Mesenchymal stem cell (in vitro differentiated cells and primary cell): Measurements from ENCODE around the gene SLC30A1.
A peak's percentile ranks its signal among the peaks of the same experiment; 100 is the strongest.

Experiments
- DNase-seq: peaks from one replicate; pipeline ENCODE4 v3.0.0-alpha.2; 2013
- H2AFZ ChIP-seq: one replicate; pipeline ENCODE4 v1.6.1; 2013; ENCODE audit warnings: low read depth, mild to moderate bottlenecking, control low read depth, inconsistent platforms, low read length, moderate library complexity
- H2AK5ac ChIP-seq: 2 replicates; pipeline ENCODE4 v1.6.1; 2013; ENCODE audit warnings: low read length, moderate library complexity, mild to moderate bottlenecking, inconsistent platforms; ENCODE audit not compliant: severe bottlenecking
- H2BK120ac ChIP-seq: one replicate; pipeline ENCODE4 v1.6.1; 2013; ENCODE audit warnings: low read depth, mild to moderate bottlenecking, inconsistent platforms, low read length, moderate library complexity
- H2BK12ac ChIP-seq, 2 experiments: one replicate each; pipeline ENCODE4 v1.6.1; 2013; ENCODE audit warnings: inconsistent platforms in 2 of 2, low read length in 2 of 2, mild to moderate bottlenecking in 2 of 2, moderate library complexity in 2 of 2, control low read depth in 1 of 2
- H2BK15ac ChIP-seq: one replicate; pipeline ENCODE4 v1.6.1; 2013; ENCODE audit warnings: mild to moderate bottlenecking, low read depth, inconsistent platforms; ENCODE audit not compliant: poor library complexity, severe bottlenecking
- H2BK5ac ChIP-seq: 2 replicates; pipeline ENCODE4 v1.6.1; 2013; ENCODE audit warnings: low read depth, mild to moderate bottlenecking, low read length, control low read depth, inconsistent platforms; ENCODE audit not compliant: poor library complexity, severe bottlenecking
- H3K14ac ChIP-seq, 2 experiments: one replicate each; pipeline ENCODE4 v1.6.1; 2013; ENCODE audit warnings: inconsistent platforms in 2 of 2, low read length in 2 of 2, control low read depth in 1 of 2, mild to moderate bottlenecking in 1 of 2, moderate library complexity in 1 of 2
- H3K18ac ChIP-seq, 2 experiments: one replicate each; pipeline ENCODE4 v1.6.1; 2013; ENCODE audit warnings: inconsistent platforms in 2 of 2, low read length in 2 of 2, control low read depth in 1 of 2, low read depth in 1 of 2, mild to moderate bottlenecking in 1 of 2
- H3K23ac ChIP-seq, 2 experiments: one replicate each; pipeline ENCODE4 v1.6.1; 2013; ENCODE audit warnings: inconsistent platforms in 2 of 2, low read length in 2 of 2, mild to moderate bottlenecking in 2 of 2, moderate library complexity in 2 of 2, control low read depth in 1 of 2
- H3K27ac ChIP-seq: 2 replicates; pipeline ENCODE4 v1.5.1; 2013; ENCODE audit warnings: mild to moderate bottlenecking, moderate library complexity, low read length, control low read depth, inconsistent platforms; ENCODE audit not compliant: poor library complexity, severe bottlenecking
- H3K27me3 ChIP-seq, 2 experiments: 2 replicates each; pipeline versions ENCODE4 v1.6.1 to v1.7.0; 2013; ENCODE audit warnings: low read length in 2 of 2, mild to moderate bottlenecking in 2 of 2, moderate library complexity in 2 of 2, control low read depth in 1 of 2, inconsistent platforms in 1 of 2; ENCODE audit not compliant: control insufficient read depth in 1 of 2, insufficient read depth in 1 of 2
- H3K36me3 ChIP-seq, 2 experiments: 2 replicates each; pipeline versions ENCODE4 v1.6.1 to v1.7.0; 2013; ENCODE audit warnings: low read length in 2 of 2, control low read depth in 1 of 2, inconsistent platforms in 1 of 2, low read depth in 1 of 2, mild to moderate bottlenecking in 1 of 2; ENCODE audit not compliant: insufficient read depth in 2 of 2, control insufficient read depth in 1 of 2
- H3K4ac ChIP-seq, 2 experiments: one replicate each; pipeline ENCODE4 v1.6.1; 2013; ENCODE audit warnings: inconsistent platforms in 2 of 2, low read length in 2 of 2, mild to moderate bottlenecking in 2 of 2, moderate library complexity in 2 of 2, control low read depth in 1 of 2, low read depth in 1 of 2
- H3K4me1 ChIP-seq: 2 replicates; pipeline ENCODE4 v1.6.1; 2013; ENCODE audit warnings: low read depth, low read length, control low read depth; ENCODE audit not compliant: control insufficient read depth, insufficient read depth
- H3K4me2 ChIP-seq: 2 replicates; pipeline ENCODE4 v1.6.1; 2013; ENCODE audit warnings: low read length, mild to moderate bottlenecking, inconsistent platforms; ENCODE audit not compliant: poor library complexity, severe bottlenecking
- H3K4me3 ChIP-seq, 2 experiments: 2 replicates each; pipeline versions ENCODE4 v1.5.1 to v1.7.0; 2013; ENCODE audit warnings: low read length in 2 of 2, mild to moderate bottlenecking in 2 of 2, control low read depth in 1 of 2, low read depth in 1 of 2; ENCODE audit not compliant: insufficient read depth in 1 of 2
- H3K79me1 ChIP-seq: replicated peaks from 2 replicates; pipeline ENCODE4 v1.6.1; 2013; ENCODE audit warnings: mild to moderate bottlenecking, control low read depth, low read length, inconsistent platforms; ENCODE audit not compliant: poor library complexity, severe bottlenecking
- H3K9ac ChIP-seq: 2 replicates; pipeline ENCODE4 v1.7.0; 2013; ENCODE audit warnings: mild to moderate bottlenecking, low read length, moderate library complexity
- H3K9me3 ChIP-seq: 2 replicates; pipeline ENCODE4 v1.7.0; 2013; ENCODE audit warnings: mild to moderate bottlenecking, low read length; ENCODE audit not compliant: control insufficient read depth
- H4K8ac ChIP-seq: one replicate; pipeline ENCODE4 v1.6.1; 2013; ENCODE audit warnings: inconsistent platforms, mild to moderate bottlenecking, low read length, moderate library complexity
- H4K91ac ChIP-seq: one replicate; pipeline ENCODE4 v1.6.1; 2013; ENCODE audit warnings: mild to moderate bottlenecking, low read length, inconsistent platforms
- WGBS: methylation state at CpG from one replicate; pipeline ENCODE4 v1.1.7; 2013; ENCODE audit warnings: mixed read lengths; 5-methylcytosine and 5-hydroxymethylcytosine counted together

SLC30A1 gene

GRCh38 chr1:211625040-211625439 is 46.1 kb upstream of the SLC30A1 start:
- 91% methylated on average over 1 of the region's 2 CpGs for WGBS
- Histone ChIP-seq H3K4me1 (peaks cover 7% of the 10 kb centered on the region), H2AFZ (no peak overlapping the region)

DNA sequence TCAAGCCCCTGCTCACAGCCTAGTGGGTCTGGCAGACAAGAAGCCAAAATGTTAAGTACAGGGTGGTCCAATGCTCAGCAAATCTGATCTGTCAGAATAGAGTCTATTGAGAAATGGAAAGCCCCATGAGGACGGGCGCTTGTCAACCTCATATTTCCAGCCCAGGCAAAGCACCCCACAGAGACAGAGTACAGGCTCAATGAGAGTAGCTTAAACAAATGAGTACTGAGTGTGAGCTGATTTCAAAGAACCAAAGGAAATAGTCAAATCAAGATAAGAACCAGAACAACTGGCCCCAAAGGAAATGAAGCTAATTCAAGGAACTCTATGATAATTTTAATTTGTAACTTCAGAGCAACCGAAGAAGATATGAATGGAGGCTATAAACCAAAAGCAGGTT is 44.6 kb upstream of the SLC30A1 start:
- no peaks in the 10 kb centered on the region for H3K79me1 ChIP-seq
- H3K4me2 ChIP-seq: no peak overlapping the region
- no peak overlapping the region for H4K8ac ChIP-seq
- WGBS: 63% methylated on average over 3 of the region's 3 CpGs
- no peak overlapping the region for H3K23ac ChIP-seq
- H3K9ac ChIP-seq: no peak overlapping the region
- no peak overlapping the region for H2BK120ac ChIP-seq
- H2BK5ac ChIP-seq: no peak overlapping the region
- H2AFZ ChIP-seq: no peak overlapping the region
- no peak for DNase-seq
- peaks cover 0 to 2% of the 10 kb centered on the region in 2 experiments for H3K27me3 ChIP-seq
- H3K4ac ChIP-seq: no peak overlapping the region
- no peak overlapping the region for H4K91ac ChIP-seq
- peaks cover 6% of the 10 kb centered on the region for H3K4me1 ChIP-seq
- H2BK12ac ChIP-seq: no peak overlapping the region
- H3K14ac ChIP-seq: no peak overlapping the region
- no peak overlapping the region for H3K18ac ChIP-seq
- no peak overlapping the region for H3K4me3 ChIP-seq
- H3K27ac ChIP-seq: no peak overlapping the region
- H2BK15ac ChIP-seq: no peak overlapping the region
- H3K9me3 ChIP-seq: no peaks in the 10 kb centered on the region
- no peaks in the 10 kb centered on the region for H3K36me3 ChIP-seq
- H2AK5ac ChIP-seq: no peak overlapping the region

More at GRCh38 chr1:211625040-211625439, 46.1 kb upstream of the SLC30A1 start:
- Histone ChIP-seq H3K4me3 (no peak overlapping the region), H3K4me2 (no peak overlapping the region), H3K27me3 (peaks cover 0 to 3% of the 10 kb centered on the region in 2 experiments), H2BK12ac (no peak overlapping the region), H3K9ac (no peak overlapping the region), H3K79me1 (no peaks in the 10 kb centered on the region), H3K18ac (no peak overlapping the region), H2BK5ac (no peak overlapping the region), H3K9me3 (no peaks in the 10 kb centered on the region), H2BK15ac (no peak overlapping the region), H4K8ac (no peak overlapping the region), H3K14ac (no peak overlapping the region), H4K91ac (no peak overlapping the region), H3K23ac (no peak overlapping the region), H2AK5ac (no peak overlapping the region), H3K27ac (no peak overlapping the region), H3K36me3 (no peaks in the 10 kb centered on the region), H2BK120ac (no peak overlapping the region), H3K4ac (no peak overlapping the region)
- peak; percentile 58 for DNase-seq

GRCh38 chr1:211621447-211622198 is 42.7 kb upstream of the SLC30A1 start:
- Histone ChIP-seq H2AFZ (no peak overlapping the region), H3K36me3 (no peaks in the 10 kb centered on the region), H3K4ac (no peak overlapping the region), H3K14ac (no peak overlapping the region), H3K23ac (no peak overlapping the region), H2BK15ac (no peak overlapping the region), H3K4me3 (no peak overlapping the region), H2BK5ac (no peak overlapping the region), H4K91ac (no peak overlapping the region), H3K27ac (no peak overlapping the region), H3K9me3 (no peaks in the 10 kb centered on the region), H3K18ac (no peak overlapping the region), H2BK12ac (no peak overlapping the region), H4K8ac (no peak overlapping the region), H2AK5ac (no peak overlapping the region), H3K4me2 (no peak overlapping the region), H3K9ac (no peak overlapping the region), H2BK120ac (no peak overlapping the region), H3K27me3 (no peaks in the 10 kb centered on the region), H3K4me1 (peaks cover 6% of the 10 kb centered on the region), H3K79me1 (no peaks in the 10 kb centered on the region)
- DNase-seq: no peak
- WGBS: 90% methylated on average over 7 of the region's 9 CpGs

DNA sequence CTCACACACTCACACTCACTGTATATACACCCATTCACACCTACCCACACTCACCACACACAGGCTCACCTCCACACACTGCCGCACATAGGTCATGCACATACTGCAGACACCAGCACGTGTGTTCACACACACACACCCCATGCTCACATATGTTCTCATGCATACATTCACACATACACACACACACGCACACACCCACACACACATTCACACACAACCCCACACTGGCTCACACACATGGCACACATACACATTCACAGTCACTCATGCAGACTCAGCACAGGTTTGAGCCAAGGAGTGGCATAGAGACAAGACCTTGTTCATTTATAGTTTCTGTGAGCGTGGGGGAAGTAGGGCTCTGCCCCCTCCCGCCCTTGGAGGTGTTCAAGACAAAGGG is 41.1 kb upstream of the SLC30A1 start:
- no peaks in the 10 kb centered on the region for H3K9me3 ChIP-seq
- H3K18ac ChIP-seq: peak overlapping the region in 1 of 2 experiments; percentile 13
- H2BK15ac ChIP-seq: no peak overlapping the region
- no peak overlapping the region for H2AFZ ChIP-seq
- DNase-seq: no peak
- no peak overlapping the region for H3K4me2 ChIP-seq
- no peak overlapping the region for H2BK12ac ChIP-seq
- H3K4me3 ChIP-seq: no peak overlapping the region
- H2AK5ac ChIP-seq: no peak overlapping the region
- no peaks in the 10 kb centered on the region for H3K27me3 ChIP-seq
- H3K4ac ChIP-seq: no peak overlapping the region
- peak overlapping the region in 1 of 2 experiments; percentile 55 for H3K14ac ChIP-seq
- H3K27ac ChIP-seq: no peak overlapping the region
- H2BK120ac ChIP-seq: no peak overlapping the region
- H3K36me3 ChIP-seq: no peaks in the 10 kb centered on the region
- no peak overlapping the region for H3K9ac ChIP-seq
- WGBS: 90% methylated on average over 5 of the region's 5 CpGs
- H3K23ac ChIP-seq: no peak overlapping the region
- no peak overlapping the region for H2BK5ac ChIP-seq
- no peak overlapping the region for H4K91ac ChIP-seq
- no peak overlapping the region for H4K8ac ChIP-seq
- H3K4me1 ChIP-seq: peaks cover 6% of the 10 kb centered on the region
- H3K79me1 ChIP-seq: no peaks in the 10 kb centered on the region
